NOMO-1 treated with DMSO at 0.1 percent for 48 hours (cell line): Measurements from ENCODE around the gene SLCO4A1.
A peak's percentile ranks its signal among the peaks of the same experiment; 100 is the strongest.
"Not testable (repeated sequence)": the region's sequence is repeated elsewhere in the genome, so short reads cannot be mapped to it uniquely, and the experiment has no call there.

Experiments used
- DNase-seq: peaks from one replicate; lab custom pipeline; 2025; ENCODE audit not compliant: unreplicated experiment; lab: John Stamatoyannopoulos, UW

The SLCO4A1 gene

GRCh38 chr20:62622178-62622876 lies 20.0 kb upstream of the SLCO4A1 start:
- DNase-seq: no peak

GRCh38 chr20:62622877-62623487 lies 19.3 kb upstream of the SLCO4A1 start:
- DNase-seq: no peak

- peak; percentile 89 for DNase-seq
Measured at GRCh38 chr20:62623488-62624324, 18.6 kb upstream of the SLCO4A1 start.

- DNase-seq: no peak
Measured at GRCh38 chr20:62624325-62624690, 18.0 kb upstream of the SLCO4A1 start.

- peak; percentile 80 for DNase-seq
Measured at GRCh38 chr20:62624719-62625453, 17.4 kb upstream of the SLCO4A1 start.

- DNase-seq: no peak
Measured at GRCh38 chr20:62625516-62625915, 16.8 kb upstream of the SLCO4A1 start.

GRCh38 chr20:62625921-62626547 lies 16.3 kb upstream of the SLCO4A1 start:
- no peak for DNase-seq

- DNase-seq: not testable (repeated sequence)
Measured at GRCh38 chr20:62627425-62627824, 14.9 kb upstream of the SLCO4A1 start.

- DNase-seq: no peak
Measured at GRCh38 chr20:62627901-62628612, 14.2 kb upstream of the SLCO4A1 start.

- no peak for DNase-seq
Measured at GRCh38 chr20:62628691-62629090, 13.6 kb upstream of the SLCO4A1 start.

- no peak for DNase-seq
Measured at GRCh38 chr20:62629864-62630470, 12.3 kb upstream of the SLCO4A1 start.

GRCh38 chr20:62631336-62632308 lies 10.7 kb upstream of the SLCO4A1 start:
- DNase-seq: no peak

GRCh38 chr20:62632575-62633090 lies 9.7 kb upstream of the SLCO4A1 start:
- DNase-seq: peak; percentile 40

GRCh38 chr20:62633598-62634329 lies 8.5 kb upstream of the SLCO4A1 start:
- no peak for DNase-seq

GRCh38 chr20:62634330-62634967 lies 7.9 kb upstream of the SLCO4A1 start:
- no peak for DNase-seq

- DNase-seq: no peak
Measured at GRCh38 chr20:62635232-62635631, 7.1 kb upstream of the SLCO4A1 start.

- DNase-seq: no peak
Measured at GRCh38 chr20:62635852-62636251, 6.5 kb upstream of the SLCO4A1 start.
